Measurements from ENCODE around the gene DIPK1B.

DIPK1B gene

DNA sequence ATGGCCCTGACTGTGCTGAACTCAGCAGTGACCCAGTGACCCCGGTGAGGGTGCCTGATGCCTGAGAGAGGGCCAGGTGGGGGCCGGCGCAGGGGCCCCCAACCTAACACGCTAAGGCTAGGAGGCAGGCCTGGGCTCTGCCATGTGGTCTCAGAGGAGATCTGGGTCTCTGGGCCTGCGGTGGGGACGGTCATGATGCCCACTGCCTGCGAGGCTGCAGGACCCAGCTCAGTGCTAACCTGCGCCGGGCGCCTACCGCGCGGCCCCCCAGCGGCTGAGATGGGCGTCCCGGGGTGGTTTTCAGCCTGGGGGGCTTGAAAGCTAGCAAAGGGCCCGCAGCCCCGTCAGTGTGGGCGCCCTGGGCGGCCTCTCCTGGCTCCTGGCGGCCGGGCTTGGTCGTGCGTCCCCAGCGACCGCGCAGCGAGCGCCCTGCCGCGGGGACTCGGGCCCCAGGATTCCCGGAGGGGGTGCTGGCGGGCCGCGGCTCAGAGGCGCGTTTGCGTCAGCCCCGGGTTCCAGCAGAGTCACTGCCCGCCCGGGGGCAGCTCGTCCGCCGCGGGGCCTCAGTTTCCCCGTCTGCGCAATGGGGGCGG lies 47.2 kb upstream of the DIPK1B start (continued):
- TF ChIP-seq, protein P1, sequence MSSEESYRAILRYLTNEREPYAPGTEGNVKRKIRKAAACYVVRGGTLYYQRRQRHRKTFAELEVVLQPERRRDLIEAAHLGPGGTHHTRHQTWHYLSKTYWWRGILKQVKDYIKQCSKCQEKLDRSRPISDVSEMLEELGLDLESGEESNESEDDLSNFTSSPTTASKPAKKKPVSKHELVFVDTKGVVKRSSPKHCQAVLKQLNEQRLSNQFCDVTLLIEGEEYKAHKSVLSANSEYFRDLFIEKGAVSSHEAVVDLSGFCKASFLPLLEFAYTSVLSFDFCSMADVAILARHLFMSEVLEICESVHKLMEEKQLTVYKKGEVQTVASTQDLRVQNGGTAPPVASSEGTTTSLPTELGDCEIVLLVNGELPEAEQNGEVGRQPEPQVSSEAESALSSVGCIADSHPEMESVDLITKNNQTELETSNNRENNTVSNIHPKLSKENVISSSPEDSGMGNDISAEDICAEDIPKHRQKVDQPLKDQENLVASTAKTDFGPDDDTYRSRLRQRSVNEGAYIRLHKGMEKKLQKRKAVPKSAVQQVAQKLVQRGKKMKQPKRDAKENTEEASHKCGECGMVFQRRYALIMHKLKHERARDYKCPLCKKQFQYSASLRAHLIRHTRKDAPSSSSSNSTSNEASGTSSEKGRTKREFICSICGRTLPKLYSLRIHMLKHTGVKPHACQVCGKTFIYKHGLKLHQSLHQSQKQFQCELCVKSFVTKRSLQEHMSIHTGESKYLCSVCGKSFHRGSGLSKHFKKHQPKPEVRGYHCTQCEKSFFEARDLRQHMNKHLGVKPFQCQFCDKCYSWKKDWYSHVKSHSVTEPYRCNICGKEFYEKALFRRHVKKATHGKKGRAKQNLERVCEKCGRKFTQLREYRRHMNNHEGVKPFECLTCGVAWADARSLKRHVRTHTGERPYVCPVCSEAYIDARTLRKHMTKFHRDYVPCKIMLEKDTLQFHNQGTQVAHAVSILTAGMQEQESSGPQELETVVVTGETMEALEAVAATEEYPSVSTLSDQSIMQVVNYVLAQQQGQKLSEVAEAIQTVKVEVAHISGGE (tag by site-specific recombination; conservative IDR thresholded peaks at IDR 0.05; ENCODE audit: low read depth): no peak
- TF ChIP-seq ZNF354C (tag by site-specific recombination; IDR thresholded peaks at IDR 0.05; ENCODE audit: borderline replicate concordance, low read depth): no peak
- TF ChIP-seq, protein P2, sequence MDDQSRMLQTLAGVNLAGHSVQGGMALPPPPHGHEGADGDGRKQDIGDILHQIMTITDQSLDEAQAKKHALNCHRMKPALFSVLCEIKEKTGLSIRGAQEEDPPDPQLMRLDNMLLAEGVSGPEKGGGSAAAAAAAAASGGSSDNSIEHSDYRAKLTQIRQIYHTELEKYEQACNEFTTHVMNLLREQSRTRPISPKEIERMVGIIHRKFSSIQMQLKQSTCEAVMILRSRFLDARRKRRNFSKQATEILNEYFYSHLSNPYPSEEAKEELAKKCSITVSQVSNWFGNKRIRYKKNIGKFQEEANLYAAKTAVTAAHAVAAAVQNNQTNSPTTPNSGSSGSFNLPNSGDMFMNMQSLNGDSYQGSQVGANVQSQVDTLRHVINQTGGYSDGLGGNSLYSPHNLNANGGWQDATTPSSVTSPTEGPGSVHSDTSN (CRISPR knock-in tag; IDR thresholded peaks at IDR 0.05): no peak
- no peak for TF ChIP-seq GLI2 (tag by site-specific recombination; IDR thresholded peaks at IDR 0.05; ENCODE audit: borderline replicate concordance, low read depth)
- TF ChIP-seq ZNF654 (tag by site-specific recombination; IDR thresholded peaks at IDR 0.05; ENCODE audit: low read depth): no peak
- TF ChIP-seq KLF7 (tag by site-specific recombination; IDR thresholded peaks at IDR 0.05; ENCODE audit: borderline replicate concordance): no peak
- TF ChIP-seq ZNF121 (tag by site-specific recombination; IDR thresholded peaks at IDR 0.05): no peak
- no peak for TF ChIP-seq ZNF510 (tag by site-specific recombination; IDR thresholded peaks at IDR 0.05; ENCODE audit: insufficient replicate concordance)
- no peak for TF ChIP-seq ZNF221 (tag by site-specific recombination; IDR thresholded peaks at IDR 0.05; ENCODE audit: borderline replicate concordance)
- TF ChIP-seq KLF8 (tag by site-specific recombination; IDR thresholded peaks at IDR 0.05): peak; percentile 30; the same call in 1 of the 2 replicates
- no peak for TF ChIP-seq ZNF391 (tag by site-specific recombination; IDR thresholded peaks at IDR 0.05; ENCODE audit: borderline replicate concordance, low read depth)
- TF ChIP-seq, protein P3, sequence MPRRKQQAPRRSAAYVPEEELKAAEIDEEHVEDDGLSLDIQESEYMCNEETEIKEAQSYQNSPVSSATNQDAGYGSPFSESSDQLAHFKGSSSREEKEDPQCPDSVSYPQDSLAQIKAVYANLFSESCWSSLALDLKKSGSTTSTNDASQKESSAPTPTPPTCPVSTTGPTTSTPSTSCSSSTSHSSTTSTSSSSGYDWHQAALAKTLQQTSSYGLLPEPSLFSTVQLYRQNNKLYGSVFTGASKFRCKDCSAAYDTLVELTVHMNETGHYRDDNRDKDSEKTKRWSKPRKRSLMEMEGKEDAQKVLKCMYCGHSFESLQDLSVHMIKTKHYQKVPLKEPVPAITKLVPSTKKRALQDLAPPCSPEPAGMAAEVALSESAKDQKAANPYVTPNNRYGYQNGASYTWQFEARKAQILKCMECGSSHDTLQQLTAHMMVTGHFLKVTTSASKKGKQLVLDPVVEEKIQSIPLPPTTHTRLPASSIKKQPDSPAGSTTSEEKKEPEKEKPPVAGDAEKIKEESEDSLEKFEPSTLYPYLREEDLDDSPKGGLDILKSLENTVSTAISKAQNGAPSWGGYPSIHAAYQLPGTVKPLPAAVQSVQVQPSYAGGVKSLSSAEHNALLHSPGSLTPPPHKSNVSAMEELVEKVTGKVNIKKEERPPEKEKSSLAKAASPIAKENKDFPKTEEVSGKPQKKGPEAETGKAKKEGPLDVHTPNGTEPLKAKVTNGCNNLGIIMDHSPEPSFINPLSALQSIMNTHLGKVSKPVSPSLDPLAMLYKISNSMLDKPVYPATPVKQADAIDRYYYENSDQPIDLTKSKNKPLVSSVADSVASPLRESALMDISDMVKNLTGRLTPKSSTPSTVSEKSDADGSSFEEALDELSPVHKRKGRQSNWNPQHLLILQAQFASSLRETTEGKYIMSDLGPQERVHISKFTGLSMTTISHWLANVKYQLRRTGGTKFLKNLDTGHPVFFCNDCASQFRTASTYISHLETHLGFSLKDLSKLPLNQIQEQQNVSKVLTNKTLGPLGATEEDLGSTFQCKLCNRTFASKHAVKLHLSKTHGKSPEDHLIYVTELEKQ (tag by site-specific recombination; IDR thresholded peaks at IDR 0.05; ENCODE audit: borderline replicate concordance): no peak
- TF ChIP-seq, protein P4, sequence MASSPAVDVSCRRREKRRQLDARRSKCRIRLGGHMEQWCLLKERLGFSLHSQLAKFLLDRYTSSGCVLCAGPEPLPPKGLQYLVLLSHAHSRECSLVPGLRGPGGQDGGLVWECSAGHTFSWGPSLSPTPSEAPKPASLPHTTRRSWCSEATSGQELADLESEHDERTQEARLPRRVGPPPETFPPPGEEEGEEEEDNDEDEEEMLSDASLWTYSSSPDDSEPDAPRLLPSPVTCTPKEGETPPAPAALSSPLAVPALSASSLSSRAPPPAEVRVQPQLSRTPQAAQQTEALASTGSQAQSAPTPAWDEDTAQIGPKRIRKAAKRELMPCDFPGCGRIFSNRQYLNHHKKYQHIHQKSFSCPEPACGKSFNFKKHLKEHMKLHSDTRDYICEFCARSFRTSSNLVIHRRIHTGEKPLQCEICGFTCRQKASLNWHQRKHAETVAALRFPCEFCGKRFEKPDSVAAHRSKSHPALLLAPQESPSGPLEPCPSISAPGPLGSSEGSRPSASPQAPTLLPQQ (tag by site-specific recombination; IDR thresholded peaks at IDR 0.05): no peak
- TF ChIP-seq, protein P5, sequence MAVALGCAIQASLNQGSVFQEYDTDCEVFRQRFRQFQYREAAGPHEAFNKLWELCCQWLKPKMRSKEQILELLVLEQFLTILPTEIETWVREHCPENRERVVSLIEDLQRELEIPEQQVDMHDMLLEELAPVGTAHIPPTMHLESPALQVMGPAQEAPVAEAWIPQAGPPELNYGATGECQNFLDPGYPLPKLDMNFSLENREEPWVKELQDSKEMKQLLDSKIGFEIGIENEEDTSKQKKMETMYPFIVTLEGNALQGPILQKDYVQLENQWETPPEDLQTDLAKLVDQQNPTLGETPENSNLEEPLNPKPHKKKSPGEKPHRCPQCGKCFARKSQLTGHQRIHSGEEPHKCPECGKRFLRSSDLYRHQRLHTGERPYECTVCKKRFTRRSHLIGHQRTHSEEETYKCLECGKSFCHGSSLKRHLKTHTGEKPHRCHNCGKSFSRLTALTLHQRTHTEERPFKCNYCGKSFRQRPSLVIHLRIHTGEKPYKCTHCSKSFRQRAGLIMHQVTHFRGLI (tag by site-specific recombination; IDR thresholded peaks at IDR 0.05): no peak
- TF ChIP-seq SALL2 (tag by site-specific recombination; IDR thresholded peaks at IDR 0.05; ENCODE audit: borderline replicate concordance): no peak
- no peak for TF ChIP-seq ZXDB (tag by site-specific recombination; IDR thresholded peaks at IDR 0.05)
- TF ChIP-seq, protein P6, sequence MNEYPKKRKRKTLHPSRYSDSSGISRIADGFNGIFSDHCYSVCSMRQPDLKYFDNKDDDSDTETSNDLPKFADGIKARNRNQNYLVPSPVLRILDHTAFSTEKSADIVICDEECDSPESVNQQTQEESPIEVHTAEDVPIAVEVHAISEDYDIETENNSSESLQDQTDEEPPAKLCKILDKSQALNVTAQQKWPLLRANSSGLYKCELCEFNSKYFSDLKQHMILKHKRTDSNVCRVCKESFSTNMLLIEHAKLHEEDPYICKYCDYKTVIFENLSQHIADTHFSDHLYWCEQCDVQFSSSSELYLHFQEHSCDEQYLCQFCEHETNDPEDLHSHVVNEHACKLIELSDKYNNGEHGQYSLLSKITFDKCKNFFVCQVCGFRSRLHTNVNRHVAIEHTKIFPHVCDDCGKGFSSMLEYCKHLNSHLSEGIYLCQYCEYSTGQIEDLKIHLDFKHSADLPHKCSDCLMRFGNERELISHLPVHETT (tag by site-specific recombination; IDR thresholded peaks at IDR 0.05): no peak
- no peak for TF ChIP-seq ZNF2 (tag by site-specific recombination; IDR thresholded peaks at IDR 0.05)
- no peak for TF ChIP-seq ZNF155 (tag by site-specific recombination; IDR thresholded peaks at IDR 0.05)

Data from HEK293 (cell line).